AG20443 (cell line): ENCODE data around the gene ELAVL2.
A peak's percentile ranks its signal among the peaks of the same experiment; 100 is the strongest.
"Not testable (repeated sequence)": the region's sequence is repeated elsewhere in the genome, so short reads cannot be mapped to it uniquely, and the experiment has no call there.

Experiments used
- DNase-seq: peaks from one replicate; pipeline ENCODE4 v3.0.0; 2012; ENCODE audit warnings: low spot score, mixed read lengths

The ELAVL2 gene

GRCh38 chr9:23769307-23769935, 56.6 kb downstream of the ELAVL2 start:
- peak; percentile 17 for DNase-seq

DNA sequence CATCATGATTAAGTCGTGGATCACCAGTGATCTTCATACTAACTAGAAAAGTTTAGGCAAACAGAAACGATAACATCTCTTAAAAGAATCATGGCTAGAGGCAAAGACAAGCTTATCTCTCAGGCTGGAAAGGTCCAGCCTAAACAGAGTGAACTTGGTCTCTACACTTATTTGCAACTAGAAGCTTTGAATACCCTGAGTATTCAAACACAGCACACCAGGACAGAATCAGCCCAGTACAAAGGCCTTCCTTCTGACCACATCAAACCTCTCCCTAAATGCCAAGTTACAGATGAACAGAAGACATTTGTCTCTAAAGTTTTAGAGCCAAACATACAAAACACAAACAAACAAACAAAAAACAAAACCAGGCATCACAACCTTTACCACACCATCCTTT, 57.2 kb downstream of the ELAVL2 start:
- no peak for DNase-seq

DNA sequence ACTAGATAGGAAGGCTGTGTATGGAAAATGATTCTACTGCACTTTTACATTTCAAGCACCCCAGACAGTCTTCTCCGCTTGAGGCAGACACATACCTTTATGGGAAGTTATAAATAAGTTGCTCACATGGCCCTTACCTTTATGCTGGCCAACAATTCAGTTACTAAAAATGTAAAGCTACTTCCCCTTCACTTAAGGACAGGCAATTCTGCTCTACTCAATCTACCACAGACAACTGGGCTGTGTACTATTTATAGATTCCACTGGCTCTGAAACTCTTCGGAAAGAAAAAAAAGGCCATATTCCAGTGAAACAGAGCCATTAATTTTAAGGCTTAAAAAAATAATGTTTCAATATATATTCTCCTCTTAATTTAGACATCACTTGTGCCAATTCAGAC, 59.4 kb downstream of the ELAVL2 start:
- DNase-seq = no peak

GRCh38 chr9:23765561-23765960, 60.5 kb downstream of the ELAVL2 start:
- no peak for DNase-seq

DNA sequence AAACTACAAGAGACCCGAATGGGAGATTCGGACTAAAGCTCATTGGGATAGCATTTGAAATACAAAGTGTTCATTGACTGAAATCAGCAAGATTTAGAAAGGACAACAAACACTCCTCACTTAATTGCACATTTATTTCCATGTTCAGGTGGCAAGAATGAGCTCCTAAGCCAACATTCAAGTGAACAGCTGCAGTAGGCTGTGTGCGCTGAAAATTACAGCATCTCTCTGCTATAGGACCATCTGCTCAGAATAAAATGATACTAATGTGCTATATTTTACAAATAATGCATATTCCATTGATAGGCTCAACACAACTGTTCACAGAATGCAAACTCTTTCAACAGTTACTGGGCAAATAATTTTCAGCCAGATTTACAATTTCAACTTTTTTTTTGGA, 61.8 kb downstream of the ELAVL2 start:
- no peak for DNase-seq

- DNase-seq = no peak
Observed at GRCh38 chr9:23754551-23754950, 71.5 kb downstream of the ELAVL2 start.

DNA sequence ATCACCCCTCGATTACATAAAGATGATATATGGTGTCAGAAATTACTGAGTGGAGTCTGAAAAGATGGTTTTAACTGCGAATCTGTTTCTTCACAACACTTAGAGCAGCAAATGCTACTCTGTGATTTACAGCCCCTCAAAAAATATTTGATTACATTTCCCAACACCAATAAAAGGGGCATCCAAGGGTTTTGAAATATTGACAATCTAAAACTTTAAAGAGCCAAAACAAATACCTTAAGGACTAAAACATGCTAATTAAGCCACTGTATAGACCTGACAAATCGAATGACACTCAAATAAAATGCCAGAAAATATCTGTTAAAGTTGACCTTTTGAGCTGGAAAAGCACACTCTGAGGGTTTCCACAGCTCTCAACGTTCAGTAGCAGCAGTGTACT, 73.2 kb downstream of the ELAVL2 start:
- no peak for DNase-seq

GRCh38 chr9:23751633-23752032, 74.4 kb downstream of the ELAVL2 start:
- DNase-seq = no peak

GRCh38 chr9:23750808-23751207, 75.2 kb downstream of the ELAVL2 start:
- DNase-seq = no peak

GRCh38 chr9:23747088-23748075, 78.7 kb downstream of the ELAVL2 start:
- no peak for DNase-seq

GRCh38 chr9:23746317-23746716, 79.7 kb downstream of the ELAVL2 start:
- no peak for DNase-seq

DNA sequence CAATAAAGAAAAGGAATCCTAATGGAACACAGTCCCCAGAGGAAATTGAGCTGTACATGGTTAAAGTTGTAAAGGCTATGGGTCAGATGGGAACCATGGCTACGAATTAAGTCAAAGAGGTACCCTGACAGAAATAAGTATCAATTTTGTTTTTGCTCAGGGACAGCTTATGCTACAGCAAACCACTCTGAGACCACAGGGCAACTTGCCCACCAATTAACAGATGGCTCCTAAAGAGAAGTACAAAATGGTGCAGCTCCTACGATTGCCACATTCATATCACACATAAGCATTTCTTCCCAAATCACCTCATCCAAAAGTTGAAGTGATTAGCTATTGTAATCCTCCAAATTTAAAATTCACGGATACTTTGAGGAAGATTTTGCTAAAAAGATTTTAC, 83.0 kb downstream of the ELAVL2 start:
- DNase-seq = no peak

DNA sequence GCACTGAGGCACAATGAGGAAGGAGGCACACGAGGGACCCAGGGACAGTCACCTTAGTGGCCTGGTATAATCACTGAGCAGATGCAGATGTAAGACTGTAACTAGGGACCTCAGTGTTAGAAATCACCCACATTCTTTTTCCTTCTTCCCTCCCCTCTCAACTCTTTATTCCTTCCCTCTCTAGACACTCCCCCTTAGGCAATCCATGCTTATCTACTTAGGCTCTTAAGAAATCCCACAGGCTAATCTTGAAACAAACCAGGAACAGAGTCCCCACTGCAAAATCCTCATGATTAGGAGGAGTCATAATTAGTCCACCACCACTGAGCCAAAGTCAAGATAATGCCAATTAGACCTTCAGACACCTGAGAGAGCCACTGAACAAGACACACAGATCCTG, 84.7 kb downstream of the ELAVL2 start:
- DNase-seq = no peak

GRCh38 chr9:23740531-23740930, 85.5 kb downstream of the ELAVL2 start:
- no peak for DNase-seq

- no peak for DNase-seq
Observed at GRCh38 chr9:23739753-23740152, 86.3 kb downstream of the ELAVL2 start.

DNA sequence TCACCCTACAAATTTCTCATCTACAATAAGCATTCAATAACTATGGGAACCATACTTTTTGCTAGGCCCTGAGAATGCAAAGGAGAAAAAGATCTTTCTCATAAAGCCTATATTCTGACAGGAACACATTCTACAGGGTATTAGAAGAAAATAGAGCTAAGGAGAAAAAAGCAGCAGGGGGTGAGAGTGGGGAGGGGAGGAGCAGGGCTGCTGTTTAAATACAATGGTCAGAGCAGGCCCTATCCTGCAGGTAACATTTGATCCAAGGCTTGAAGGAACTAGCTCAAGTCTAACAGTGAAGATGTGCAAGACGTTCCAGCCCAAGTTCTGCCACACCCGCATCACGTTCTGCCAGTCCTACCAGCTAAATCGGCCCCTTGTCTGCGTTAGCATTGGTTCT, 89.7 kb downstream of the ELAVL2 start:
- no peak for DNase-seq

GRCh38 chr9:23733495-23734078, 92.5 kb downstream of the ELAVL2 start:
- DNase-seq = no peak

DNA sequence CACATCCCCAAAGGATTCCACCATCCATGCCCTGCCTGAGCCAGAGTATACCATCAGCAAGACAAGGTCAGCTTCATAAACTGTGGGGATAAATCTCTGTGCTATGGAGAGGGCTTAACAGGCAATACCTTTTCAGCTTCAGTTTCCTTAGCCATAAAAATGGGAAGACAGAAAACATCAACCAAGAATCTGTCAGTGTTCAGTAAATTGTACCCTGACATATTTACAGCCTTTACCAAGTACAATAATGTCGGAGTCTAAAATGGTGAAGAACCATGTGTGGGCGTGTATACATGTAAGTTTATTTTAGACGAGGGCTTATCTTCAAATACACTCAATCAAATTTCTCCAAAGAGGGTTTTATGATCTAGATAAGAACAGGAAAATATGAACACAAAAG, 94.7 kb downstream of the ELAVL2 start:
- DNase-seq = no peak

GRCh38 chr9:23730364-23730763, 95.7 kb downstream of the ELAVL2 start:
- DNase-seq = no peak

GRCh38 chr9:23728736-23729135, 97.3 kb downstream of the ELAVL2 start:
- DNase-seq = no peak

GRCh38 chr9:23725279-23725946, 100.6 kb downstream of the ELAVL2 start:
- DNase-seq = no peak

DNA sequence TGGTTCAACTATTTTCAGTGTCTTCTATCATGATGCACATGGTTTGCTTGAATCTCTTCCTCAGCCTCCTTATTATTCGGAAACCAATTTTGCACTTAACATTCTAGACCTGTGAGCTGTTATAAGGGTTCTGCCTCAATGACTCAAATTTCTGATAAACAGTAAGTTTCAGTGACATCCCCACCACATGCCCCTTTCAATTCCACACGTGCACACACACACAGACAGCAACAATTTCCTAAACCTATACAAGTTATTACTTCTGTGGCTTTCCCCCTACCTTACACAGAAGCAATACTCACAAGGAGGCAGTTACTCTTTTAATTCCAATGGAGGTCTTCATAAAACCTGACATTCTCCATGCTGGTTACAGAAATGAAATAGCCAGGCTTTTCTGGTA, 102.4 kb downstream of the ELAVL2 start:
- no peak for DNase-seq

- not testable (repeated sequence) for DNase-seq
Observed at GRCh38 chr9:23723048-23723447, 103.0 kb downstream of the ELAVL2 start.
